OCI-LY1 (cell line): ENCODE measurements around the gene SLC39A9.

Experiments used
- H2AFZ ChIP-seq: fragments of 200-600 bp; sonication (generic), shearing (Covaris generic); 2 replicates; pipeline ENCODE4 v1.6.0; 2014; ENCODE audit warnings: antibody characterized with exemption, mild to moderate bottlenecking, low read length
- H3F3A ChIP-seq: fragments of 200-600 bp; sonication (generic), shearing (Covaris generic); 2 replicates; pipeline ENCODE4 v1.6.0; 2014; ENCODE audit warnings: mild to moderate bottlenecking, antibody characterized with exemption, low read length, moderate library complexity; ENCODE audit not compliant: insufficient read depth
- H3K27ac ChIP-seq: fragments of 200-600 bp; sonication (generic); 2 replicates; pipeline ENCODE4 v1.5.1; 2014; ENCODE audit warnings: low read length, mixed run types, mild to moderate bottlenecking, low read depth; ENCODE audit not compliant: poor library complexity, severe bottlenecking
- H3K27me3 ChIP-seq: fragments of 200-600 bp; sonication (generic); 2 replicates; pipeline ENCODE4 v1.6.0; 2014; ENCODE audit warnings: antibody characterized with exemption, mild to moderate bottlenecking, low read length, moderate library complexity; ENCODE audit not compliant: insufficient read depth
- H3K36me3 ChIP-seq: fragments of 200-600 bp; sonication (generic); 2 replicates; pipeline ENCODE4 v1.6.1; 2014; ENCODE audit warnings: mild to moderate bottlenecking, antibody characterized with exemption, low read length, moderate library complexity, mixed read lengths; ENCODE audit not compliant: insufficient read depth
- H3K4me1 ChIP-seq: fragments of 200-600 bp; sonication (generic); 2 replicates; pipeline ENCODE4 v1.5.1; 2014; ENCODE audit warnings: mild to moderate bottlenecking, low read length, moderate library complexity; ENCODE audit not compliant: insufficient read depth, severe bottlenecking
- H3K4me2 ChIP-seq: fragments of 200-600 bp; sonication (generic), shearing (Covaris generic); 2 replicates; pipeline ENCODE4 v1.6.1; 2014; ENCODE audit warnings: low read length
- H3K4me3 ChIP-seq: fragments of 200-600 bp; sonication (generic); 2 replicates; pipeline ENCODE4 v1.5.1; 2014; ENCODE audit warnings: low read length, low read depth, mild to moderate bottlenecking, mixed read lengths; ENCODE audit not compliant: poor library complexity, severe bottlenecking
- H3K79me2 ChIP-seq: fragments of 200-600 bp; shearing (Covaris generic); 2 replicates; pipeline ENCODE4 v1.6.1; 2016; ENCODE audit warnings: mixed run types, low read length, mixed read lengths; ENCODE audit not compliant: insufficient read depth
- H3K9ac ChIP-seq: fragments of 200-600 bp; sonication (generic), shearing (Covaris generic); 2 replicates; pipeline ENCODE4 v1.6.1; 2014; ENCODE audit warnings: mild to moderate bottlenecking, low read length, mixed read lengths
- H3K9me2 ChIP-seq: fragments of 200-600 bp; sonication (generic), shearing (Covaris generic); 2 replicates; pipeline ENCODE4 v1.6.1; 2014; ENCODE audit warnings: low read depth, mild to moderate bottlenecking, low read length, mixed read lengths
- H3K9me3 ChIP-seq: fragments of 200-600 bp; shearing (Covaris generic); 2 replicates; pipeline ENCODE4 v1.6.1; 2014; ENCODE audit warnings: low read length, mixed read lengths
- H4K20me1 ChIP-seq: fragments of 200-600 bp; sonication (generic), shearing (Covaris generic); 2 replicates; pipeline ENCODE4 v1.6.0; 2016; ENCODE audit warnings: mild to moderate bottlenecking, low read length; ENCODE audit not compliant: insufficient read depth
- CTCF ChIP-seq: fragments of 200-600 bp; sonication (generic), shearing (Covaris generic); IDR thresholded peaks from 2 replicates; pipeline ENCODE4 v1.5.1; 2017; ENCODE audit warnings: mild to moderate bottlenecking, antibody characterized with exemption, low read length, moderate library complexity, mixed read lengths
- EZH2 ChIP-seq: fragments of 200-600 bp; sonication (generic), shearing (Covaris generic); IDR thresholded peaks from 2 replicates; pipeline ENCODE4 v1.8.0; 2017; ENCODE audit warnings: borderline replicate concordance, mixed run types, mild to moderate bottlenecking, antibody characterized with exemption, low read length, moderate library complexity, mixed read lengths

Gene SLC39A9

GRCh38 chr14:69366761-69367160, 31.7 kb upstream of the SLC39A9 start:
- H3K27ac ChIP-seq: no peak overlapping the region
- H3K27me3 ChIP-seq: no peaks in the 10 kb centered on the region
- H3K4me3 ChIP-seq: no peak overlapping the region
- no peak overlapping the region for H2AFZ ChIP-seq
- H3K36me3 ChIP-seq: no peaks in the 10 kb centered on the region
- no peaks in the 10 kb centered on the region for H3F3A ChIP-seq
- no peak overlapping the region for H3K4me2 ChIP-seq
- no peaks in the 10 kb centered on the region for H3K9me2 ChIP-seq
- H3K9ac ChIP-seq: no peak overlapping the region
- H3K79me2 ChIP-seq: no peaks in the 10 kb centered on the region
- no peaks in the 10 kb centered on the region for H3K9me3 ChIP-seq
- no peaks in the 10 kb centered on the region for H4K20me1 ChIP-seq
- TF ChIP-seq CTCF (no peak), EZH2 (no peak)
- no peaks in the 10 kb centered on the region for H3K4me1 ChIP-seq

GRCh38 chr14:69368381-69368780, 30.1 kb upstream of the SLC39A9 start:
- Histone ChIP-seq H3K4me2 (no peak overlapping the region), H3K36me3 (no peaks in the 10 kb centered on the region; the same call in 1 of the 2 replicates), H3K27me3 (no peaks in the 10 kb centered on the region), H3K4me3 (no peak overlapping the region), H2AFZ (no peak overlapping the region), H3K27ac (no peak overlapping the region), H4K20me1 (no peaks in the 10 kb centered on the region), H3K9me2 (no peaks in the 10 kb centered on the region), H3K9me3 (no peaks in the 10 kb centered on the region), H3K4me1 (no peaks in the 10 kb centered on the region), H3K9ac (no peak overlapping the region), H3F3A (no peaks in the 10 kb centered on the region), H3K79me2 (no peaks in the 10 kb centered on the region)
- TF ChIP-seq EZH2: no peak
- no peak for TF ChIP-seq CTCF

GRCh38 chr14:69370061-69370460, 28.4 kb upstream of the SLC39A9 start:
- TF ChIP-seq CTCF (no peak), EZH2 (no peak)
- Histone ChIP-seq H3K4me1 (no peaks in the 10 kb centered on the region), H4K20me1 (no peaks in the 10 kb centered on the region), H3K9ac (no peak overlapping the region), H3K9me3 (no peaks in the 10 kb centered on the region), H3K79me2 (no peaks in the 10 kb centered on the region), H3K36me3 (peaks cover 4% of the 10 kb centered on the region), H3K4me3 (no peak overlapping the region), H3K9me2 (no peaks in the 10 kb centered on the region), H3K27ac (no peak overlapping the region), H3K27me3 (no peaks in the 10 kb centered on the region), H3K4me2 (no peak overlapping the region), H3F3A (no peaks in the 10 kb centered on the region), H2AFZ (no peak overlapping the region)
